Activated CD4-positive, alpha-beta T cell treated with anti-CD3 and anti-CD28 coated beads, Interleukin-2, amount 10 ng/mL, durations not matched to agents 7 days and 5 days (primary cell): ENCODE results near the gene OR5B21. TPM values are rescaled to one million over a fixed set of nuclear protein-coding genes. Genes with fewer than 3 reads are reported as not detected.

Experiments
- CTCF ChIA-PET: fragments of 350-600 bp; sonication (Branson Sonifier 250); formaldehyde crosslinking; loops from one replicate; lab custom pipeline; 2021; ENCODE audit warnings: antibody characterized with exemption; lab: Charles Lee
- POLR2A ChIA-PET: fragments of 350-600 bp; sonication (Branson Sonifier 250); formaldehyde crosslinking; loops from one replicate; lab custom pipeline; 2021; ENCODE audit warnings: antibody characterized with exemption; lab: Charles Lee
- DNase-seq: peaks from one replicate; pipeline ENCODE4 v3.0.0-alpha.2; 2020
- H3K27ac Mint-ChIP-seq: one replicate; pipeline ENCODE4 v1.8.0; 2021; ENCODE audit warnings: mild to moderate bottlenecking, moderate library complexity, mixed read lengths
- H3K27me3 Mint-ChIP-seq: one replicate; pipeline ENCODE4 v1.8.0; 2021; ENCODE audit warnings: mixed read lengths
- H3K36me3 Mint-ChIP-seq: one replicate; pipeline ENCODE4 v1.8.0; 2021; ENCODE audit warnings: low read depth, mixed read lengths
- H3K4me1 Mint-ChIP-seq: one replicate; pipeline ENCODE4 v1.8.0; 2021; ENCODE audit warnings: mixed read lengths
- H3K4me3 Mint-ChIP-seq: one replicate; pipeline ENCODE4 v1.8.0; 2021; ENCODE audit warnings: mild to moderate bottlenecking, moderate library complexity, mixed read lengths
- H3K9me3 Mint-ChIP-seq: one replicate; pipeline ENCODE4 v1.8.0; 2021; ENCODE audit warnings: mixed read lengths
- total RNA-seq, 2 experiments: library from RNA; stranded (reverse); gene quantifications; one replicate each; pipeline ENCODE4 v1.2.3, GENCODE V29; 2021

Gene OR5B21
- total RNA-seq, 2 experiments from 2014 or later, result 0.37 TPM; not detected in 1

- Mint-ChIP-seq H3K27ac (no peak overlapping the region), H3K4me1 (no peaks in the 10 kb centered on the region), H3K36me3 (no peaks in the 10 kb centered on the region), H3K9me3 (peaks cover 2% of the 10 kb centered on the region), H3K27me3 (no peaks in the 10 kb centered on the region), H3K4me3 (no peak overlapping the region)
- no peak for DNase-seq
- CTCF ChIA-PET, result no interaction called here
- POLR2A ChIA-PET, result interaction anchor here (0.6 kb wide), 1 partner anchor 584 kb away, joined by 3 read pairs; no protein-coding TSS in a partner anchor
These were observed 21.9 kb downstream of the OR5B21 start for GRCh38 chr11:58485961-58486360.

DNA sequence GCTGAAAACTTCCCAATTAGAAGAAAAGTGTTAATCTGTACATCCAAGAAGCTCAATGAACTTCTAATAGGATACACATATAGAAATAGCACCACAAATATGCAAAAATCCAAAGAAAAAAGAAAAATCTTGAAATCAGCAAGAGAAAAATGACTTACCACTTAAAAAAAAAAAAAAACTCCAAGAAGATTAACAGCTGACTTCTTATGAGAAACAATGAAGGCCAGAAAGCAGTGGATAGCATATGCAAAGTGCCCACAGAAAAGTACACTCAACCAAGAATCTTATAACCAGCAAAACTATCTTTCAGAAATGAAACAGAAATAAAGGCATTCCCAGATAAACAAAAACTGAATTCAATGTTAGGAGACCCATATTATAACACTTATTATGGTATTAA is 36.0 kb downstream of the OR5B21 start:
- no peak overlapping the region for H3K27ac Mint-ChIP-seq
- DNase-seq, result no peak
- H3K36me3 Mint-ChIP-seq, result no peaks in the 10 kb centered on the region
- H3K27me3 Mint-ChIP-seq, result peaks cover 1% of the 10 kb centered on the region
- POLR2A ChIA-PET, result no interaction called here
- H3K4me1 Mint-ChIP-seq, result no peaks in the 10 kb centered on the region
- peaks cover 22% of the 10 kb centered on the region for H3K9me3 Mint-ChIP-seq
- CTCF ChIA-PET, result no interaction called here
- H3K4me3 Mint-ChIP-seq, result no peak overlapping the region

DNA sequence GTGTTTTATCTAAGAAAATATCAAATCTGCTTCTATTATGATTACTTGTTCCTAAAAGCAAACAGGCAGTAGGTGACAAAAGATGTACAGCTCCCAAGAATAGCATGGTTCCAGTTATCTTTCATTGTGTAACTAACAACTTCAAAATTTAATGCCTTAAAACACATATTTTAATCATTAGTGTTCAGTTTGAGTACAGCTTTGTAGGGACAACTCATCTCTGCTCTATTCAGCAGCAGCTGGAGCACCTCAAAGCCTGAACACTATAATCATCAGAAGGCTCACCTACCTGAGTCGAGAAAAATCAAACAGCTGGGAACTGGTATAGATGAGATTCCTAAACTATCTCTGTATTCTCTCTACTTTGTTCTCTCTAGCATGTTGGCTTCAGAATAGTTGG is 41.6 kb downstream of the OR5B21 start:
- Mint-ChIP-seq H3K4me3 (no peak overlapping the region), H3K27ac (no peak overlapping the region), H3K4me1 (no peaks in the 10 kb centered on the region), H3K36me3 (no peaks in the 10 kb centered on the region), H3K9me3 (peaks cover 10% of the 10 kb centered on the region), H3K27me3 (peaks cover 2% of the 10 kb centered on the region)
- POLR2A ChIA-PET, result interaction anchor here (0.6 kb wide), 1 partner anchor 33 kb away, joined by 3 read pairs; no protein-coding TSS in a partner anchor
- CTCF ChIA-PET, result no interaction called here
- DNase-seq, result no peak

- no peak overlapping the region for H3K27ac Mint-ChIP-seq
- ChIA-PET POLR2A (no interaction called here), CTCF (interaction anchor here (0.5 kb wide), 1 partner anchor 337 kb away, joined by 3 read pairs; no protein-coding TSS in a partner anchor)
These were observed 42.2 kb downstream of the OR5B21 start for GRCh38 chr11:58465690-58466089.

More at GRCh38 chr11:58465690-58466089, 42.2 kb downstream of the OR5B21 start:
- Mint-ChIP-seq H3K9me3 (peaks cover 7% of the 10 kb centered on the region), H3K36me3 (no peaks in the 10 kb centered on the region), H3K27me3 (peaks cover 2% of the 10 kb centered on the region), H3K4me1 (no peaks in the 10 kb centered on the region), H3K4me3 (no peak overlapping the region)
- no peak for DNase-seq

Other genes with a start within 250 kb of the OR5B21 start
- not detected for gene OR10W1, start 239.8 kb downstream of the OR5B21 start, total RNA-seq
- gene OR5B17, start 149.0 kb downstream of the OR5B21 start, total RNA-seq, result not detected
- gene OR5B3, start 101.2 kb downstream of the OR5B21 start, total RNA-seq, result not detected
- not detected for gene OR5B2, start 80.0 kb downstream of the OR5B21 start, total RNA-seq
- not detected for gene OR5B12, start 65.9 kb downstream of the OR5B21 start, total RNA-seq
- gene LPXN, start 67.8 kb upstream of the OR5B21 start, total RNA-seq, result 100 to 1,000 TPM; 148 to 208 TPM
- gene ZFP91, start 71.0 kb upstream of the OR5B21 start, total RNA-seq, result 10 to 100 TPM; 48.8 to 60.9 TPM
- gene CNTF, start 114.6 kb upstream of the OR5B21 start, total RNA-seq, result 1 to 10 TPM; 2.9 to 3.7 TPM
- not detected for gene GLYAT, start 223.8 kb upstream of the OR5B21 start, total RNA-seq